GM21367 (cell line): Measurements from ENCODE around the gene ADAMTSL4.
"Not testable (repeated sequence)": the region's sequence is repeated elsewhere in the genome, so short reads cannot be mapped to it uniquely, and the experiment has no call there.

Experiments used
- ATAC-seq: cut with Tn5 transposase; IDR thresholded peaks from one replicate; pipeline ENCODE4 v1.9.1; 2021; ENCODE audit not compliant: unreplicated experiment

The ADAMTSL4 gene

GRCh38 chr1:150566589-150567340 is 17.6 kb downstream of the ADAMTSL4 start:
- no peak for ATAC-seq

- ATAC-seq = no peak
Observed at GRCh38 chr1:150567341-150567716, 18.1 kb downstream of the ADAMTSL4 start.

GRCh38 chr1:150567717-150568593 is 18.7 kb downstream of the ADAMTSL4 start:
- no peak for ATAC-seq

GRCh38 chr1:150568594-150568966 is 19.4 kb downstream of the ADAMTSL4 start:
- ATAC-seq = no peak

GRCh38 chr1:150572918-150573647 is 23.9 kb downstream of the ADAMTSL4 start:
- ATAC-seq = no peak

- ATAC-seq = not testable (repeated sequence)
Observed at GRCh38 chr1:150573648-150574071, 24.5 kb downstream of the ADAMTSL4 start.

- ATAC-seq = no peak
Observed at GRCh38 chr1:150574260-150575071, 25.3 kb downstream of the ADAMTSL4 start.

- no peak for ATAC-seq
Observed at GRCh38 chr1:150575072-150575489, 25.9 kb downstream of the ADAMTSL4 start.

GRCh38 chr1:150575518-150576366 is 26.5 kb downstream of the ADAMTSL4 start:
- ATAC-seq = no peak

GRCh38 chr1:150576367-150576711 is 27.1 kb downstream of the ADAMTSL4 start:
- ATAC-seq = no peak

- ATAC-seq = no peak
Observed at GRCh38 chr1:150576794-150577556, 27.8 kb downstream of the ADAMTSL4 start.

GRCh38 chr1:150577557-150578271 is 28.5 kb downstream of the ADAMTSL4 start:
- no peak for ATAC-seq

- ATAC-seq = no peak
Observed at GRCh38 chr1:150578272-150579109, 29.3 kb downstream of the ADAMTSL4 start.

- peak; percentile 86 for ATAC-seq
Observed at GRCh38 chr1:150579110-150579944, 30.1 kb downstream of the ADAMTSL4 start, which contains the start of gene MCL1. Gene MCL1 (minus strand): TSS chr1:150579610. CDS start chr1:150579530, 80 bp downstream.

GRCh38 chr1:150579945-150580642 is 30.9 kb downstream of the ADAMTSL4 start:
- ATAC-seq = no peak

GRCh38 chr1:150580966-150581365 is 31.8 kb downstream of the ADAMTSL4 start:
- ATAC-seq = not testable (repeated sequence)
